HUES48 (cell line): Measurements from ENCODE around the gene CEP68.
"Not testable (repeated sequence)": the region's sequence is repeated elsewhere in the genome, so short reads cannot be mapped to it uniquely, and the experiment has no call there.

Experiments used
- H3K27ac ChIP-seq: one replicate; pipeline ENCODE4 v1.7.0; 2013; ENCODE audit warnings: low read depth, low read length, inconsistent platforms
- H3K27me3 ChIP-seq: 2 replicates; pipeline ENCODE4 v1.6.1; 2013; ENCODE audit warnings: mild to moderate bottlenecking, low read length; ENCODE audit not compliant: control insufficient read depth, insufficient read depth
- H3K36me3 ChIP-seq: 2 replicates; pipeline ENCODE4 v1.6.1; 2013; ENCODE audit warnings: low read length; ENCODE audit not compliant: control insufficient read depth, insufficient read depth
- H3K4me1 ChIP-seq: 2 replicates; pipeline ENCODE4 v1.6.1; 2013; ENCODE audit warnings: mild to moderate bottlenecking, low read length; ENCODE audit not compliant: control insufficient read depth, insufficient read depth
- H3K4me3 ChIP-seq: 2 replicates; pipeline ENCODE4 v1.5.1; 2013; ENCODE audit warnings: mild to moderate bottlenecking, low read depth, low read length
- H3K9ac ChIP-seq: 2 replicates; pipeline ENCODE4 v1.6.1; 2013; ENCODE audit warnings: mild to moderate bottlenecking, low read depth, low read length, moderate library complexity
- H3K9me3 ChIP-seq: 2 replicates; pipeline ENCODE4 v1.6.1; 2013; ENCODE audit warnings: low read length; ENCODE audit not compliant: control insufficient read depth, insufficient read depth

Gene CEP68

DNA sequence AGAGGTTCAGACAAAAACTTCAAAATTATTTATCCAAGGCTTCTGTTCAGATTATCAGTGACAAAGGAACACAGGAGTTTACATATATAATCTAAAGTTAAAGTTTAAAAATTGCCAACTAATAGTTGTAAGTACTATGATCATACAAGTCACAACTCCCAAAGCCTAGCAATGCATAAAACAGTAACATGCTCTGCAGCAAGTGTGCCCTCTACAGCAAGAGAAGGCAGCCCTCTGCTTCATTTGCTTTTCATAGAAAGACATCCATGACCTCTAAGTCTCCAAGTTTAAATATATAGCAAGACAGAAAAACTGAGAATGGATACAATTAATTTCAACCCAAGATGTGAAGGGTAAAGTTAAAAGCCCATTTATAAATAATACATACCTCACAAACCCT is 60.4 kb downstream of the CEP68 start:
- Histone ChIP-seq H3K9me3 (no peaks in the 10 kb centered on the region), H3K4me3 (no peak overlapping the region), H3K4me1 (no peaks in the 10 kb centered on the region), H3K9ac (no peak overlapping the region), H3K27me3 (no peaks in the 10 kb centered on the region), H3K27ac (no peak overlapping the region), H3K36me3 (no peaks in the 10 kb centered on the region)

DNA sequence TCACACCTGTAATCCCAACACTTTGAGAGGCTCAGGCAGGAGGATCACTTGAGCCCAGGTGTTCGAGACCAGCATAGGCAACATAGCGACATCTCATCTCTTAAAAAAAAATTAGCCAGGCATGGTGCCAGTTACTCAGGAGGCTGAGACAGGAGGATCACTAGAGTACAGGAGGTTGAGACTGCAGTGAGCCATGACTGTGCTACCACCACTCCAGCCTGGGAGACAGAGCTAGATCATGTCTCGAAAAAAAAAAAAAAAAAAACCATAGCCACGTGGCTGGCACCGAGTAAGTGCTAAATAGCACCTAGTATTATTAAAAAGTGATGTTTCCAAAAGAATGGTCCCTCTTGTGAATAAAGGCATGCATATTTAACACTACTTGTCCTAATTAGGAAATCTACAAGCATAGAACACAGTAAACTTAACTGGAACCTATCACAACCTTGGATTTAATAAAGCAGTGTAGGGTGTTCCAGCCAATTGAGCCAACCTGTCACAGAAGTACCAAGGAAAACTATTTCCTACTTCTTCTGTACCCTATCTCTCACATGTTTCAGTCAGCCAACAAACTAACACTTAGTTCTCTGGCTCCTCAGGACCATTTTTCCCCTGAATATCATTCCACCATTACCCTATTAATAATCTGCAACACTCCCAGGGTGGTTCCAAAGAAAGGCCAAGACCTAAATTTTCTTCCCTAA is 64.9 kb downstream of the CEP68 start:
- no peak overlapping the region for H3K9ac ChIP-seq
- H3K4me1 ChIP-seq: peaks cover 7% of the 10 kb centered on the region; the same call in 1 of the 2 replicates

DNA sequence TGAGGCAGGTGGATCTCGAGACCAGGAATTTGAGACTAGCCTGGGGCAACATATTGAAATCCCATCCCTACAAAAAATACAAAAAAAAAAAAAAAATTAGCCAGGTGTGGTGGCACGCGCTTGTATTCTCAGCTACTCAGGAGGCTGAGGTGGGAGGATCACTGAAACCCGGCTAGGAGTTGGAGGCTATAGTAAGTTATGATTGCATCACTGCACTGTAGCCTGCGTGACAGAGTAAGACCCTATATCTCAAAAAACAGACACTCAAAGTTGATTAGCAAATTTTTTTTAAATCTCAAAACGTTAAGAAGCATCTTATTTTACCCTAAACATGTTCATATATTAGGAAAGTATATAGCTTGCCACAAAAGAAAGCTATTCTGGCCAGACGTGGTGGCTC is 66.1 kb downstream of the CEP68 start:
- H3K36me3 ChIP-seq: no peaks in the 10 kb centered on the region

More for the DNA sequence above, 64.9 kb downstream of the CEP68 start:
- no peaks in the 10 kb centered on the region for H3K36me3 ChIP-seq
- H3K27me3 ChIP-seq: no peaks in the 10 kb centered on the region
- H3K27ac ChIP-seq: no peak overlapping the region
- H3K4me3 ChIP-seq: no peak overlapping the region
- H3K9me3 ChIP-seq: no peaks in the 10 kb centered on the region

DNA sequence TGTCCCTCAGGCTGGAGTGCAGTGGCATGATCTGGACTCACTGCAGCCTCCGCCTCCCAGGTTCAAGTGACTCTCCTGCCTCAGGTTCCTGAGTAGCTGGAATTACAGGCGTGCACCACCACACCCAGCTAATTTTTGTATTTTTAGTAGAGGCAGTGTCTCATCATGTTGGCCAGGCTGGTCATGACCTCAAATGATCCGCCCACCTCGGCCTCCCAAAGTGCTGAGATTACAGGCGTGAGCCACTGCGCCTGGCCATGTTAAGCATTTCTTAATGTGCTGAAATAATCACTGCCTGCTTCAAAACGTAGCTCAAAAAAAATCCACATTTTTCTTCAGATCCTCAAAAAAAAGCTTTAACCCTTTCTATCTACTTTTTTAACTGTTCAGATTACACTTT is 69.2 kb downstream of the CEP68 start:
- H3K27me3 ChIP-seq, H3K36me3 ChIP-seq, H3K27ac ChIP-seq, H3K9ac ChIP-seq, H3K9me3 ChIP-seq, H3K4me3 ChIP-seq: not testable (repeated sequence)
- peaks cover 25% of the 10 kb centered on the region for H3K4me1 ChIP-seq

More for the DNA sequence above, 66.1 kb downstream of the CEP68 start:
- H3K4me3 ChIP-seq: no peak overlapping the region
- peaks cover 17% of the 10 kb centered on the region for H3K4me1 ChIP-seq
- H3K9ac ChIP-seq: no peak overlapping the region
- no peaks in the 10 kb centered on the region for H3K9me3 ChIP-seq
- no peak overlapping the region for H3K27ac ChIP-seq
- no peaks in the 10 kb centered on the region for H3K27me3 ChIP-seq

DNA sequence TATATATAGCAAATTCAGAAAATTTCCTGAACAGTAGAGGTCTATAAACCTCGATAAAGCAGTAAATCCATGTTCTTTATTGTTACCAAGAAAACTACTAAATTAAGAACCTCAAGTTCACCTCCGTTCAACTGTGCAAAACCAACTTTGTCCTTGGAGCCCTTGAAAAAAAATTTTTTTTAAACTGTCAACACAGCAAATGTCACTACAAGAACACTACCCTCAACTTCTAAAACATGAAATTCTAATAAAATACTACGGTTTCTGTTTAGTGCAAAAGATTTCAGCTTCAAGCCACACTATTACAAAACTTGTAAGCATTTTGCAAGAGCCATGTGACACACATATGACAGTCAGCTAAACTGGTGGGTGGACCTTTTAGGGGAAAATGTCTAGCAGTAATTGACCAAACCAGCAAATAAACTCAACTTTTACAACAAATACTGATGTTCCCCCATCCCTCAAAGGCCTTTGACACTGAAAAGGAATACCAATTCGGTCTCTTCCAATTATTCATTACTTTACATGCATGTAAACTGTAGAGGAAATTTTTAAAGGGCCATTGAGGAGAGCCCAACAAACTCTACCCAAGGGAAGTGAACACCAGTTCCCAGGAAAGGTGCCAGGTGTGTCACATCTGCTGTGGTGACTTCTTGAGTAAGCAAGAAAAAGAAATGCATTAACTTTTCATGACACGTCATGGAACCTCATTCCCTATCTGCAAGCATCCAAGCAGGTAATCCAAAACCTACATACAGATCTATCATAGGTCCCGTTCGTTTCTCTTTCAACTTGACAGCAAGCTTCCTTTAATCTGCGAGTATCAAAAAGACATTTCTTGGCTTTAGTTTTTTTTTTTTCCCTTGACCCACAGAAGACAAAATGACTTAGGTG is 72.3 kb downstream of the CEP68 start:
- Histone ChIP-seq H3K9ac (0 out of 2 replicates have a peak overlapping the region, but pooled peaks have one; percentile 94), H3K27me3 (no peaks in the 10 kb centered on the region), H3K4me1 (peaks cover 31% of the 10 kb centered on the region), H3K36me3 (no peaks in the 10 kb centered on the region), H3K27ac (no peak overlapping the region), H3K4me3 (peak overlapping the region; percentile 99), H3K9me3 (no peaks in the 10 kb centered on the region)

DNA sequence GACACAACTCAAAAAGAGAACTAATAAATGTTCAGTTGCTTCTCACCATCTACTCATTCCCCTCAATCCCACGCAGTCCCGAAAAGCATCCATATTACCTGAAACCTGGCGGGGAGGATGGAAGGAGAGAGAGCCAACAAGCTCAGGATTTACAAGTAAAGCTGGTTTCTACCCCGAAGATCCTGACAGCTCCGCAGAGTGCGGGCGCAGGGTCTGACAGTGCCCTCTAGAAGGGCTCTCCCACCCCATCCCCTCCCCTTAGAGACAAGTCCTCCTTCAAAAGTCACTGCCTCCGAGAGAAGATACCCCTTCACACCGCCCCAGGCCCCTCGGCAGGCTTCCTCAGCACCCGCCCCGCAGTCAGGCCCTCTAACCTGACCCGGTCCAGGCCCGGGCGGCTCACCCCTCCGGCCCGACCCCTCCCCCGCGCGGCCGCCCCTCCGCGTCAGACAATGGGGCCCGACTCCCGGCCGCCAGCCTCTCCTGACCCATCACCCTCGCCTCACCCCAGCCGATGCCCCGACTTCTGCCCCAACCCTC is 73.1 kb downstream of the CEP68 start:
- peak overlapping the region; percentile 94 for H3K9ac ChIP-seq
- H3K4me1 ChIP-seq: peaks cover 31% of the 10 kb centered on the region
- H3K27ac ChIP-seq: peak overlapping the region; percentile 98
- H3K27me3 ChIP-seq: no peaks in the 10 kb centered on the region
- peak overlapping the region; percentile 99 for H3K4me3 ChIP-seq
- no peaks in the 10 kb centered on the region for H3K36me3 ChIP-seq
- H3K9me3 ChIP-seq: no peaks in the 10 kb centered on the region

DNA sequence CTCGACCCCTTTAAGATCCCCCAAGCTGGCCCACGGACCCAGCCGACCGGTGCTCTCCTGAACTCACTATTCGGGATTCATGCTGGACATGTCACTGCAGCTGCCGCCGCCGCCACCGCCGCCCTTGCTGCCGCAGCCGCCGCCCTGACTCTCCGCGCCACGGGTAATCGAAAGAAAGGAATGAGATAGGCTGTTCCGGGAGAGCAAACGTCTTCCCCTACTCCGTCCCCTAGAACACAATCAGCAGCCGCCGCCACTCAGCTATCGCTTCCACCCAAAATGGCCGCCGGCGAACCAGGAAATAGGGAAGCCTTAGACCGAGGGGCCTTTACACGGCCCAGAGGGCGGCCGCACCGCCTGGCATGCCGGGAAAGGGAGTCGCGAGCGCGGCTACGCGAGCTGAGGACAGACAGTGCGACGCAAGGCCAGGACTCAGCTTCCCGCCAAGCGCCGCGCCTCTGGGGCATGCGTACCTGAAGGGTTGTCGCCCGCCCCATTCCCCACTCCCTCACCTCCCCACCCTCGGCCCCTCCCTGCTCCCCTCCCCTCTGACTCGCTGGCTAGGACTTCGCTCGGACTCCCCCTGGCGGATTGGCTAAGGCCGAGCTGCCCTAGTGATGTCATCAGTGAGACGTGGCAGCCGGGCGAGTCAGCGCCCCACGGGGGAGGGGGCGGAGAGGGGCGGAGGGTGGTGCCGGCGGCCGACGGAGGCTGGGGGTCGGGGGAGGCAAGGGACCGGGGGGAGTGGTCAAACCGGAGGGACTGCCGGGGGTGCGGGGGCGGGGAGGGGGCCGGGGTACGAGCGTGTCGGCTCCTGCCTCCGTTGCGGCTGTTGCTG is 73.8 kb downstream of the CEP68 start, which contains the start of gene RAB1A:
TSS of gene RAB1A (minus strand) at position 281 of the 838 bp plus-strand sequence. CDS start at position 90, 191 bp downstream.
- Histone ChIP-seq H3K4me3 (peak within 1 kb of the TSS; percentile 99), H3K9me3 (no peaks in the 10 kb centered on the region), H3K36me3 (no peaks in the 10 kb centered on the region), H3K27me3 (no peaks in the 10 kb centered on the region), H3K4me1 (peaks cover 25% of the 10 kb centered on the region), H3K27ac (peak within 1 kb of the TSS; percentile 98), H3K9ac (peak within 1 kb of the TSS; percentile 94)

DNA sequence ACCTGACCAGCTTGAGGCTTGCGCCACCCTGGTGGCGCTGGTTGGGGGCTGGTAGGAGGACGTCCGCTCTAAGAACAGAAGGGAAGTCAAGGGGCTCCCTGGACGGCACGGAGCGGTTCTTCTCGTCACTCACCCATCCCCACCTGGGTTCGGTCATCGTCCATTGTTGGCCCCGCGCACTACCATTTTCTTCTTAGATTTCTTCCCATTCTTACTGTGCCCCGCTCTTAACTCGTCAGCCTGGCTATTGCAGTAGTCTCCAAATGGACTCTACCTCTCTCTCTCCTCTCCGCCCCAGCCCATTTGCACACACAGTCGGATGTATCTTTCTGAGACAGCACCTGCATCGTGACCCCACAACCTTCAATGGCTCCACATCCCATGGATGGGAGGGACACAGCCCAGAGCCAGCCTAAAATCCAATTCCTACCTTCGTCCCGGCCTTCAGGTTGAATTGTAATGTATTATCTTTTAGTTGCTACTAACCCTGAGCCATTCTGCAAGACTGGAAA is 74.5 kb downstream of the CEP68 start:
- H3K4me3 ChIP-seq: peak overlapping the region; percentile 81
- peaks cover 24% of the 10 kb centered on the region for H3K4me1 ChIP-seq
- no peaks in the 10 kb centered on the region for H3K27me3 ChIP-seq
- no peaks in the 10 kb centered on the region for H3K36me3 ChIP-seq
- no peaks in the 10 kb centered on the region for H3K9me3 ChIP-seq
- H3K9ac ChIP-seq: peak overlapping the region; percentile 74
- peak overlapping the region; percentile 98 for H3K27ac ChIP-seq

DNA sequence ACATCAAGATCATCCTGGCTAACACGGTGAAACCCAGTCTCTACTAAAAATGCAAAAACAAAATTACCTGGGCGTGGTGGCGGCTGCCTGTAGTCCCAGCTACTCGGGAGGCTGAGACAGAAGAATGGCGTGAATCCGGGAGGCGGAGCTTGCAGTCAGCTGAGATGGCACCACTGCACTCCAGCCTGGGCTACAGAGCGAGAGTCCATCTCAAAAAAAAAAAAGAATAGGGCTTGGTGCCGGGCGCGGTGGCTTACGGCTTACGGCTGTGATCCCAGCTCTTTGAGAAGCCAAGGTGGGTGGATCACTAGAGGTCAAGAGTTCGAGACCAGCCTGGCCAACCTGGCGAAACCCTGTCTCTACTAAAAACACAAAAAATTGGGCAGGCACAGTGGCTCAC is 76.7 kb downstream of the CEP68 start:
- not testable (repeated sequence) for H3K27ac ChIP-seq, H3K9me3 ChIP-seq, H3K4me3 ChIP-seq, H3K27me3 ChIP-seq, H3K9ac ChIP-seq, H3K36me3 ChIP-seq
- peaks cover 13% of the 10 kb centered on the region for H3K4me1 ChIP-seq

DNA sequence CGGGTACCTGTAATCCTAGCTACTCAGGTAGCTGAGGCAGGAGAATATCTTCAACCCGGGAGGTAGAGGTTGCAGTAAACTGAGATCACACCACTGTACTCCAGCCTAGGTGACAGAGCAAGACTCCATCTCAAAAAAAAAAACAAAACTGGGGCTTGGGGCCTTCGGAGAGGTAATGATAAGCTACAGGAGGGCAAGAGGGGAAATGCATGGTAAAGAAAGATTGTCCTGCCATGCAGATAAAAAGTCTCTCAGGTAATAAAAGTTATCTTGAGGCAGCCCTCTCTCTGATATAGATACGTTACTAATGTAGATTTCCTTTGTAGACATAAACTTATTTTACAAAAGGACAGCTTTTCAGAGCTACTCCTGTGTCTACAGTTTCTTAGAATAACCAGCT is 77.4 kb downstream of the CEP68 start:
- no peaks in the 10 kb centered on the region for H3K27me3 ChIP-seq
- H3K9ac ChIP-seq: no peak overlapping the region
- H3K27ac ChIP-seq: no peak overlapping the region
- H3K4me3 ChIP-seq: no peak overlapping the region
- H3K4me1 ChIP-seq: peaks cover 9% of the 10 kb centered on the region
- H3K9me3 ChIP-seq: no peaks in the 10 kb centered on the region
- no peaks in the 10 kb centered on the region for H3K36me3 ChIP-seq
